ENCODE measurements around the gene C1orf74. TPM values are rescaled to one million over a fixed set of nuclear protein-coding genes. Genes with fewer than 3 reads are reported as not detected.

Gene C1orf74
- total RNA-seq, 3 donors from 2014 or later = 0.64 to 3.1 (median 2.0) TPM

DNA sequence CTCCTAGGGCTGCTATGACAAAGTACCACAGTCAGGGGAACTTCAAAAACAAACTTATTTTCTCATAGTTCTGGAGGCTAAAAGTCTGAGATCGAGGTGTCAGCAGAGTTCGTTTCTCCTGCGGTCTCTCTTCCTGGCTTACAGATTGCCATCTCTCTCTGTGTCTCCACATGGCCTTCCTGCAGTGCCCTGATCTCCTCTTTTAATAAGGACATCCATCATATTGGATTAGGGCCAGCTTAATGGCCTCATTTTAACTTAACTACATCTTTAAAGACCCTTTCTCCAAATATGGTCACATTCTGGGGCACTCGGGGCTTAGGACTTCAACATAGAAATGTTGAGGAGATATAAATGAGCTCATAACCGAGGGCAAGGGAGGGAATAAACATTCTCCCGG lies 12.2 kb downstream of the C1orf74 start:
- Histone ChIP-seq H3K9me3 (no peaks in the 10 kb centered on the region), H3K27ac (no peak overlapping the region), H3K36me3 (no peaks in the 10 kb centered on the region), H3K4me1 (peaks cover 0 to 8% of the 10 kb centered on the region in 2 donors), H3K4me3 (no peak overlapping the region), H3K27me3 (no peaks in the 10 kb centered on the region)
- DNase-seq (ENCODE audit: low spot score in 2 of 2) = no peak
- TF ChIP-seq POLR2AphosphoS5 (IDR thresholded peaks at IDR 0.05) = no peak
- intact Hi-C loops (cut with DNase I; ENCODE audit: low total_unique reads) = no loop called here

DNA sequence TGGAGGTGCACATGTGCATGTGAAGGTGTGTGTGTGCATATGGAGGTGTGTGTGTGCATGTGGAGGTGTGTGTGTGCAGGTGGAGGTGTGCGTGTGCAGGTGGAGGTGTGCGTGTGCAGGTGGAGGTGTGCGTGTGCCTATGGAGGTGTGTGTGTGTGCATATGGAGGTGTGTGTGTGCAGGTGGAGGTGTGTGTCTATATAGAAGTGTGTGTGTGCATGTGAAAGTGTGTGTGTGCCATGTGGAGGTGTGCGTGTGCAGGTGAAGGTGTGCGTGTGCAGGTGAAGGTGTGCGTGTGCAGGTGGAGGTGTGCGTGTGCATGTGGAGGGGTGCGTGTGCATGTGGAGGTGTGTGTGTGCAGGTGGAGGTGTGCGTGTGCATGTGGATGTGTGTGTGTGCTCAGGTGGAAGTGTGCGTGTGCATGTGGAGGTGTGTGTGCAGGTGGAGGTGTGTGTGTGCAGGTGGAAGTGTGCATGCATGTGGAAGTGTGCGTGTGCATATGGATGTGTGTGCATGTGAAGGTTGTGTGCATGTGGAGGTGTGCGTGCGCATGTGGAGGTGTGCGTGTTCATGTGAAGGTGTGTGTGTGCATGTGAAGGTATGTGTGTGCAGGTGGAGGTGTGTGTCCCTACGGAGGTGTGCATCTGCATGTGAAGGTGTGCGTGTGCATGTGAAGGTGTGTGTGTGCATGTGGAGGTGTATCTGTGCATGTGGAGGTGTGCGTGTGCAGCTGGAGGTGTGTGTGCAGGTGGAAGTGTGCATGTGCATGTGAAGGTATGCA lies 13.5 kb downstream of the C1orf74 start:
- Histone ChIP-seq H3K9me3 (no peaks in the 10 kb centered on the region), H3K4me1 (peaks cover 0 to 8% of the 10 kb centered on the region in 2 donors), H3K4me3 (no peak overlapping the region), H3K27ac (no peak overlapping the region), H3K27me3 (no peaks in the 10 kb centered on the region), H3K36me3 (no peaks in the 10 kb centered on the region)
- DNase-seq (ENCODE audit: low spot score in 2 of 2) = no peak
- intact Hi-C loops (cut with DNase I; ENCODE audit: low total_unique reads) = no loop called here
- TF ChIP-seq CTCF (IDR thresholded peaks at IDR 0.05) (no peak), POLR2AphosphoS5 (IDR thresholded peaks at IDR 0.05) (no peak), POLR2A (IDR thresholded peaks at IDR 0.05) (no peak)

DNA sequence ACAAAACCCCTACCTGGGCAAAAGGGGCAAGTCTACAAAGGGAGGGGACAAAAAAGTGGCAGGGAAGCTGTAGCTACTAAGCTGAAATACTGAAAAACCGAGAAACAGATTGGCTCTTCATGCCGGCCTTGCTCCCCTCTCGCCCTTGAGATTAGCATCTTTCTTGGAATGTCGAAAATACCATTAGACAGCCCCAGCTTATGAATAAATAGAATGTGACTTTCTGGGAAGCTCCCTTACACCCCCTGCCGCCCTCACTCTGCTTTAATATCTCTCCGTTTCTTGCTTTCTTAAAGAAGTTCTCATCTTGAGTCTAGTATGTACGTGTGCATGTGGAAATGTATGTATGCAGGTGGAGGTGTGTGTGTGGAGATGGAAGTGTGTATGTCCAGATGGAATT lies 14.4 kb downstream of the C1orf74 start:
- peak overlapping the region; percentile 77 to 84 for H3K27ac ChIP-seq
- DNase-seq (ENCODE audit: low spot score in 2 of 2) = no peak
- no peaks in the 10 kb centered on the region for H3K9me3 ChIP-seq
- H3K27me3 ChIP-seq = no peaks in the 10 kb centered on the region
- TF ChIP-seq POLR2AphosphoS5 (IDR thresholded peaks at IDR 0.05) (no peak), CTCF (IDR thresholded peaks at IDR 0.05) (no peak), POLR2A (IDR thresholded peaks at IDR 0.05) (no peak)
- intact Hi-C loops (cut with DNase I; ENCODE audit: low total_unique reads) = no loop called here
- H3K4me1 ChIP-seq = peaks cover 0 to 8% of the 10 kb centered on the region in 2 donors
- peak overlapping the region in 2 of 3 donors; percentile 14 to 41 for H3K4me3 ChIP-seq
- no peaks in the 10 kb centered on the region for H3K36me3 ChIP-seq

GRCh38 chr1:209769171-209769904 lies 15.0 kb downstream of the C1orf74 start:
- no peaks in the 10 kb centered on the region for H3K9me3 ChIP-seq
- no peaks in the 10 kb centered on the region for H3K36me3 ChIP-seq
- intact Hi-C loops (cut with DNase I; ENCODE audit: low total_unique reads) = no loop called here
- peak overlapping the region; percentile 77 to 84 for H3K27ac ChIP-seq
- peak overlapping the region in 2 of 3 donors; percentile 14 to 41 for H3K4me3 ChIP-seq
- no peak for TF ChIP-seq POLR2A (IDR thresholded peaks at IDR 0.05)
- no peak for TF ChIP-seq POLR2AphosphoS5 (IDR thresholded peaks at IDR 0.05)
- TF ChIP-seq CTCF (IDR thresholded peaks at IDR 0.05) = no peak
- H3K27me3 ChIP-seq = no peaks in the 10 kb centered on the region
- H3K4me1 ChIP-seq = peaks cover 0 to 8% of the 10 kb centered on the region in 2 donors
- DNase-seq (ENCODE audit: low spot score in 2 of 2) = peak in 1 of 2 donors; percentile 68

GRCh38 chr1:209768354-209768774 lies 16.0 kb downstream of the C1orf74 start:
- H3K27me3 ChIP-seq = no peaks in the 10 kb centered on the region
- H3K27ac ChIP-seq = peak overlapping the region; percentile 77 to 84
- peak overlapping the region in 1 of 3 donors; percentile 14 for H3K4me3 ChIP-seq
- no peak for DNase-seq (ENCODE audit: low spot score in 2 of 2)
- intact Hi-C loops (cut with DNase I; ENCODE audit: low total_unique reads) = no loop called here
- H3K4me1 ChIP-seq = peaks cover 0 to 8% of the 10 kb centered on the region in 2 donors
- H3K36me3 ChIP-seq = no peaks in the 10 kb centered on the region
- no peak for TF ChIP-seq POLR2A (IDR thresholded peaks at IDR 0.05)
- no peak for TF ChIP-seq CTCF (IDR thresholded peaks at IDR 0.05)
- TF ChIP-seq POLR2AphosphoS5 (IDR thresholded peaks at IDR 0.05) = no peak
- H3K9me3 ChIP-seq = no peaks in the 10 kb centered on the region

Data from breast epithelium (tissue), 4 donors.